ENCODE data around the gene GPAM.
"Not testable (repeated sequence)": the region's sequence is repeated elsewhere in the genome, so short reads cannot be mapped to it uniquely, and the experiment has no call there.

Gene GPAM

GRCh38 chr10:112203328-112204076, 19.9 kb upstream of the GPAM start:
- H3K4me3 ChIP-seq (ENCODE audit: low read depth, low read length), result no peak overlapping the region

GRCh38 chr10:112202561-112203241, 19.1 kb upstream of the GPAM start:
- H3K4me3 ChIP-seq (ENCODE audit: low read depth, low read length), result no peak overlapping the region
- TF ChIP-seq CTCF (IDR thresholded peaks at IDR 0.05; ENCODE audit: low read depth, low read length), result no peak

More at GRCh38 chr10:112203328-112204076, 19.9 kb upstream of the GPAM start:
- no peak for TF ChIP-seq CTCF (IDR thresholded peaks at IDR 0.05; ENCODE audit: low read depth, low read length)

GRCh38 chr10:112202076-112202475, 18.5 kb upstream of the GPAM start:
- TF ChIP-seq CTCF (IDR thresholded peaks at IDR 0.05; ENCODE audit: low read depth, low read length), result no peak
- H3K4me3 ChIP-seq (ENCODE audit: low read depth, low read length), result no peak overlapping the region

- no peak for TF ChIP-seq CTCF (IDR thresholded peaks at IDR 0.05; ENCODE audit: low read depth, low read length)
- H3K4me3 ChIP-seq (ENCODE audit: low read depth, low read length), result no peak overlapping the region
Measured at GRCh38 chr10:112201334-112201733, 17.8 kb upstream of the GPAM start.

- H3K4me3 ChIP-seq (ENCODE audit: low read depth, low read length), result not testable (repeated sequence)
Measured at GRCh38 chr10:112200259-112200658, 16.7 kb upstream of the GPAM start.

GRCh38 chr10:112197662-112198061, 14.1 kb upstream of the GPAM start:
- H3K4me3 ChIP-seq (ENCODE audit: low read depth, low read length), result not testable (repeated sequence)

GRCh38 chr10:112195224-112195623, 11.7 kb upstream of the GPAM start:
- H3K4me3 ChIP-seq (ENCODE audit: low read depth, low read length), result no peak overlapping the region
- no peak for TF ChIP-seq CTCF (IDR thresholded peaks at IDR 0.05; ENCODE audit: low read depth, low read length)

GRCh38 chr10:112191791-112192190, 8.2 kb upstream of the GPAM start:
- H3K4me3 ChIP-seq (ENCODE audit: low read depth, low read length), result no peak overlapping the region
- TF ChIP-seq CTCF (IDR thresholded peaks at IDR 0.05; ENCODE audit: low read depth, low read length), result no peak

Measured in WI38 (cell line).